ENCODE results near the gene C10orf53. TPM values are rescaled to one million over a fixed set of nuclear protein-coding genes. Genes with fewer than 3 reads are reported as not detected.

Gene C10orf53
- total and polyA plus RNA-seq, 8 donors = not detected

DNA sequence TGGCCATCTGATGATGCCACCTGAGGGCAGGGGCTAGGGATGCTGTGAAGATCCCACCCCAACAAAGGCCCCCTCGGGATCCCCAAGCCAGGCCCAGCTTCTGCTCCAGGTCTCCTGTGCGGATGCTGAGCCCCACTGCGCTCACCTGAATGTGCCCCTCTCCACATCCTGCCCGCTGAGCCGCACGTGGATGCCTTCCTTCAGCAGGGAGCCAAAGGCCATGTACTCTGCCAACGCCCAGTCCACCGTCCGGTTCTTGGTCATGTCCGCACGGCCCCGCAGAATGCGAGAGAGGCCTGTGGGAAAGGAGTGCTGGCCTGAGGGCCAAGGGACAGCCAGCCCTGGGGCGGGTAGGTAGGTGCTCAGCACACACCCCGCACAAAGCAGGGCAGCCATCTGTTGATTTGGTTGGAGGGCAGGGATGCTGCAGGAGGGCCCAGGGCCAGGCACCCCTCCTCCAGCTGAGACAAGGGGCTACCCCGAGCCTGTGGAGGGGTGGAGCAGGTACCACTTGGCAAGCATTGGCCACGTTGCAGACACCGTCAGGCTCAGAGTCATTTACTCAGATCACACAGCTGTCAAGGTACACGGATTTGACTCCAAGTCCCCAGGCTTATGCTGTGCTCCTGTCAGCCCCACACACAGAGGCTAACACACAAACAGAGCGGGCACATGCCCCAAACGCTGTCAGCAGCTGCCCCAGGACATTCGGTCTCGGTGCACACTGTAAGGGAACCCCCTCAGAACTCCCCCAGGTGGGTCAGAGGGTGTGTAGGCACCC, 63.4 kb downstream of the C10orf53 start:
- H3K4me1 ChIP-seq = no peaks in the 10 kb centered on the region
- DNase-seq = peak in 1 of 6 donors; percentile 60
- intact Hi-C loops (cut with DNase I) = no loop called here
- WGBS, 2 donors = 83 to 86% methylated on average over 23 of the region's 23 CpGs
- no peak overlapping the region for H3K4me3 ChIP-seq
- no peaks in the 10 kb centered on the region for H3K9me3 ChIP-seq
- no peak for TF ChIP-seq CTCF (IDR thresholded peaks at IDR 0.05)
- ATAC-seq = no peak
- no peaks in the 10 kb centered on the region for H3K27me3 ChIP-seq
- FAIRE-seq = no peak
- H3K27ac ChIP-seq = no peak overlapping the region
- H3K36me3 ChIP-seq = no peaks in the 10 kb centered on the region

DNA sequence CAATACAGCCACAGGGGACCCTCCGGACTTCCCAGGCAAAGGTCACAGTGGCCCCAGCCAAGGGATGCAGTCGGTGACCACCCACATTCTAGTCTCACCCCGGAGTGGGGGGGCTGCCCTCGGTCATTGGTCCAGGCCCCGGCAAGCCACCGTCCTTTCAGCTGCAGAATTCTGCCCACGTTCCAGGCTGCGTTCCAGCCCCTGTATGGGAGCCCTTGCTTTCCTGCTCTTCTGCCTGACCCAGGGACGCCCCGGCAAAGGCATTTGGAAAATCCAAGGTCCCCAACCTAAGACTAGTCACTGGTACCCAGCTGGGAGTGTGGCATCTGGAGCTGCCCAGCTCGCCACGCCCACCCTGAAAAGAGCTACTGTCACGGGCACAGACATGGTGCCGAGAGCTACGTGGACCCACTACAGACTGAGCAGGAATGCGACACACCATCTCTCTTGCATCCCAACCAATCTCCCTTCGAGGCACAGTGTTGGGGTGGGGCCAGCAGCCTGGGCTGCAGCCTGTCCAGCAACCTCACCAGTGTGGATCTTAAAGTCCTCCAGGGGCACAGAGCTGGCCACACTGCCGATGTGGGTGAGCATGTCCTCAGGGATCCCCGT, 64.1 kb downstream of the C10orf53 start:
- 82 to 92% methylated on average over 18 to 19 of the region's 19 CpGs for WGBS, 2 donors
- DNase-seq (no peak), ATAC-seq (no peak)

GRCh38 chr10:49744091-49744685, 64.7 kb downstream of the C10orf53 start:
- no peaks in the 10 kb centered on the region for H3K27me3 ChIP-seq
- FAIRE-seq (no peak), DNase-seq (no peak), ATAC-seq (no peak)
- H3K27ac ChIP-seq = no peak overlapping the region
- H3K9me3 ChIP-seq = no peaks in the 10 kb centered on the region
- H3K4me1 ChIP-seq = no peaks in the 10 kb centered on the region
- 80 to 86% methylated on average over 6 of the region's 6 CpGs for WGBS, 2 donors
- H3K36me3 ChIP-seq = no peaks in the 10 kb centered on the region
- TF ChIP-seq CTCF (IDR thresholded peaks at IDR 0.05) = no peak
- no peak overlapping the region for H3K4me3 ChIP-seq
- intact Hi-C loops (cut with DNase I) = no loop called here

More for the DNA sequence above, 64.1 kb downstream of the C10orf53 start:
- no peak overlapping the region for H3K4me3 ChIP-seq
- H3K36me3 ChIP-seq = no peaks in the 10 kb centered on the region
- no peaks in the 10 kb centered on the region for H3K27me3 ChIP-seq
- no peaks in the 10 kb centered on the region for H3K9me3 ChIP-seq
- no peak for TF ChIP-seq CTCF (IDR thresholded peaks at IDR 0.05)
- intact Hi-C loops (cut with DNase I) = no loop called here
- no peak for FAIRE-seq
- no peak overlapping the region for H3K27ac ChIP-seq
- H3K4me1 ChIP-seq = no peaks in the 10 kb centered on the region

- DNase-seq = no peak
- H3K27me3 ChIP-seq = no peaks in the 10 kb centered on the region
- H3K4me1 ChIP-seq = no peaks in the 10 kb centered on the region
- H3K36me3 ChIP-seq = no peaks in the 10 kb centered on the region
- H3K27ac ChIP-seq = no peak overlapping the region
- 82 to 90% methylated on average over 13 of the region's 13 CpGs for WGBS, 2 donors
- no peak overlapping the region for H3K4me3 ChIP-seq
- no peak for ATAC-seq
- intact Hi-C loops (cut with DNase I) = no loop called here
- no peak for TF ChIP-seq CTCF (IDR thresholded peaks at IDR 0.05)
- FAIRE-seq = no peak
- H3K9me3 ChIP-seq = no peaks in the 10 kb centered on the region
Observed at GRCh38 chr10:49744924-49745605, 65.6 kb downstream of the C10orf53 start.

All from pancreas (tissue), 10 donors.